Inflammatory macrophage treated with lipopolysaccharide for 4 hours (primary cell): ENCODE data around the gene ARHGEF12.

Experiments used
- DNase-seq: peaks from one replicate; pipeline ENCODE4 v3.0.0-alpha.2; 2020

ARHGEF12 gene

GRCh38 chr11:120431633-120432032 is 95.4 kb downstream of the ARHGEF12 start:
- DNase-seq = no peak

GRCh38 chr11:120432056-120433018 is 96.1 kb downstream of the ARHGEF12 start:
- peak; percentile 66 for DNase-seq

GRCh38 chr11:120441592-120441991 is 105.4 kb downstream of the ARHGEF12 start:
- no peak for DNase-seq

GRCh38 chr11:120442031-120442430 is 105.8 kb downstream of the ARHGEF12 start:
- no peak for DNase-seq

GRCh38 chr11:120446802-120447201 is 110.6 kb downstream of the ARHGEF12 start:
- no peak for DNase-seq

GRCh38 chr11:120448240-120448639 is 112.0 kb downstream of the ARHGEF12 start:
- DNase-seq = no peak

GRCh38 chr11:120455487-120455886 is 119.3 kb downstream of the ARHGEF12 start:
- DNase-seq = no peak

GRCh38 chr11:120457996-120458395 is 121.8 kb downstream of the ARHGEF12 start:
- DNase-seq = no peak

- no peak for DNase-seq
Observed at GRCh38 chr11:120462825-120463224, 126.6 kb downstream of the ARHGEF12 start.

GRCh38 chr11:120465921-120466534 is 129.8 kb downstream of the ARHGEF12 start:
- no peak for DNase-seq

- no peak for DNase-seq
Observed at GRCh38 chr11:120467627-120468026, 131.4 kb downstream of the ARHGEF12 start.

- DNase-seq = no peak
Observed at GRCh38 chr11:120471131-120471530, 134.9 kb downstream of the ARHGEF12 start.

GRCh38 chr11:120471994-120472393 is 135.8 kb downstream of the ARHGEF12 start:
- DNase-seq = no peak

- no peak for DNase-seq
Observed at GRCh38 chr11:120473503-120473902, 137.3 kb downstream of the ARHGEF12 start.

- peak; percentile 2 for DNase-seq
Observed at GRCh38 chr11:120482149-120482548, 145.9 kb downstream of the ARHGEF12 start.

GRCh38 chr11:120484722-120485121 is 148.5 kb downstream of the ARHGEF12 start:
- no peak for DNase-seq

- no peak for DNase-seq
Observed at GRCh38 chr11:120486138-120486537, 149.9 kb downstream of the ARHGEF12 start.

GRCh38 chr11:120489799-120490198 is 153.6 kb downstream of the ARHGEF12 start:
- no peak for DNase-seq

GRCh38 chr11:120492486-120492885 is 156.3 kb downstream of the ARHGEF12 start:
- DNase-seq = no peak

- DNase-seq = no peak
Observed at GRCh38 chr11:120494595-120494994, 158.4 kb downstream of the ARHGEF12 start.

- DNase-seq = no peak
Observed at GRCh38 chr11:120499088-120499487, 162.9 kb downstream of the ARHGEF12 start.

- DNase-seq = no peak
Observed at GRCh38 chr11:120499859-120500258, 163.6 kb downstream of the ARHGEF12 start.

- DNase-seq = no peak
Observed at GRCh38 chr11:120500414-120501071, 164.3 kb downstream of the ARHGEF12 start.

- no peak for DNase-seq
Observed at GRCh38 chr11:120501440-120501839, 165.2 kb downstream of the ARHGEF12 start.
